A204.1 (cell line): Measurements from ENCODE around the gene ARHGEF12.
A peak's percentile ranks its signal among the peaks of the same experiment; 100 is the strongest.

Experiments used
- FAIRE-seq: peaks from 2 replicates; lab custom pipeline; 2012; peaks lifted over from hg19 to GRCh38; lab: Jason Lieb, UNC

Gene ARHGEF12

DNA sequence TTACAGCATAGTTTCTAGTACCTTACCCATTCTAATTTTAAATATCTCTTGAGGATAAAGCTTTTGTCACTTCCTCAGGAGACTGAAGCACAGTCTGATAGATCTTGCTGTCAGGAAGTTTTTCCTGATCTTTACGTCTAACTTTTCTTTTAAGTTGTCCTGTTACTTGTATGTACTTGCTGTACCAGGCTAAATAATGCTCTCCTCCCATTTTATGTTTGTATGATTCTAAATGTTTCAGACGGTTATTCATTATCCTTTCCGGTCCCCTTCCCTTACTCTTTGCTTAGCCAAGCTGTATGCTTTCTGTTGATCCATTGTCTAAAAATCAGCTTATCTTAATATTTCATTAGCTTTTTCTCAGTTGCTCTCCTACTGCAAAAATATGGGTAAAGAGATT lies 6.0 kb downstream of the ARHGEF12 start:
- no peak for FAIRE-seq

DNA sequence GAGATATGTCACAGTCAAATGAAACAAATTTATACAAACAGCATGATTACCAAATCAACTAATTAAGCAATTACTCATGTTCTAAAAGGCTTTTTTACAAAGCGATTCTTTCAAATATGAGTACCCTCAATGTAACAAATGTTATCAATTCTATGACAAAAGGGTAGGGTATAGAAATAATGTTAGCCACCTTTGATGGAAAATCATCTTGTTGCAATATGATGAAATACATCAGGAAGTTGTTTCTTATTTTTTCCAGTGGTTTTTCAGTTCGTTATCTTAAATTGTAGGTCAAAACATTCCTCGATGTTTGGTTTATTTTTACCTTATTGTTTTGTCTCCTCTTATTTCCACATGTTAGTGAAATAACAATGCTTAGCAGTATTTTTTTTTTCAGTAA lies 6.5 kb downstream of the ARHGEF12 start:
- FAIRE-seq: no peak

DNA sequence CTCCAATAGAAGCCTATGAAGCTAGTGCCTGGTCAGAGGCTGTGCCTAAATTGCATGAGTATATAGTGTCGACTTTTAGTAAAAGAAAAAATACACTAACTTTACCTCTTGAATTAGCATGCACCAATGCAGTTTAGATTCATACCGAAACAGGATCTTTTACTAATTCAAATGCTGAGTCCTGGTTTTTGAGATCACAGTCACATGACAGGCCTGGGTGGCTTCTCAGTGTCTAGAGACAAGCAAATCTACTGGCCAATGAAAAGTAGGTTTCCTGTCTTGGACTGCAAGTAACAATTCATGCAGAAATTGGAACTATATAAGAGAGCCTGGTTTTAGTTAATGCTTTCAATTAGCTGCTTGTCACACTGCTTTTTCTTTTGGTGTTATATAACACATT lies 7.2 kb downstream of the ARHGEF12 start:
- FAIRE-seq: no peak

DNA sequence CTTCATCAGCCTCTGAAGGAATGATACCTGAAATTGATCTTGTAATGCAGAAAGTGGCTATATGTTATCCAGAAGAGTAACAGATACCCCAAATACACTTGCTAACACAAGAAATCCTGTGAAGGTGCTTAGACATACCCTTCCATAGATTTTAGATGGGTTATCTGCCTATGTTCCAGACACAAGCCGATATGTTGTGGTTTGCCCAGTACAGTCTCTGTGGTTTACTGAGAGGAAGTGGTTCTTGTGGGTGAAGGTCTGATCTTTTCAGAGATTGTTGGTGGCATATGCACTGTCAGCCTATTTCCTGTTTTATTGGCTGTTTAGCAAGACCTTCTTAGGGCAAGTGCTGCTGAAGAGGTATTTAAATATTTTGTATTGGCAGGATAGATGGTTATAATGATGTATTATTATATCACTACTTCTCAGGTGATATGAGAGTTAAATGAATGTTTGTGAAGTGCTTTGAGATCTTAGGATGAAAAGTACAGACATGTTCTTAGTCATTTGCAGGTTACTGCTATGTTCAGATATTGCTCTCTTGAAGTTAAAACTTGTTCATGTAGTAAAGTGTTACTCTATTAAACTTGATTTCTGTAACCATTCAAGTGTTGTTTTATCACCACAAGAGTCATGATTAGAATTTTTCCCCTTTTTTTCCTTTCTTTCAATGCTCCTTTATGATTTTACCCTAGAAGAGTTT lies 8.2 kb downstream of the ARHGEF12 start:
- FAIRE-seq: no peak

DNA sequence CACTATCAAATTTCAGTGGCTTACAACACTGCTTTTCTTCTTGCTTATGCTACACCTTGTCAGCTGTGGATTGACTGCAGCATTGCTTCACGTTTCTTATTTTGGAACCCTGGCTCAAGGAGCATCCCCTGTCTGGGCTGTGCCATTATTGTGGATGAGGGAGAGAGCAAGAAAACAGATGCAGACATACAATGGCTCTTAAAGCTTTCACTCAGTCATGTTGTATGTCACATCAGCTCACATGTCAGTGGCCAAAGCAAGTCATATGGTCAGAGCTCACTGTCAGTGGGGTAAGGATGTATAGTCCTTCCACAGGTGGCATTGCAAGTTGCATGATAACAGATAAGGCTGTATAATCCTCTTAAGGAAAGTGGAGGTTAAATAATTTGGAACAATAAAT lies 10.0 kb downstream of the ARHGEF12 start:
- no peak for FAIRE-seq

DNA sequence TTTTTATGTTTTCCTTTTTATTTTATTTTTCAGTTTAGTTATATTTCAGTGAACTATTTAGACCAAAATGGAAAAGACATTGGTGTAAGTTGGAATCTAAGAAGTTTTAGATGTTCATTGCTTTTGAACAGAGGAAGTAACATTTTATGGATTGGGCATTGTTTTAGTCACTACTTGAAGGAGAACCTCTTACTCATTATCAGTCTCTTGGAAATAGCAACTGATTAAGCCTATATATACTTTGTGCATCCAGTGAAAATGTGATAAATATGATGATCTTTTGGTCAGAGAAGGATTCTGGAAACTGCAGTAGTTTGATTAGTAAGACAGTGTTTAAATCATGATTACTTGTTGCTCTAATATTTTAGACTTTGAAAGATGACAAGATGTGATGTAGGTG lies 14.4 kb downstream of the ARHGEF12 start:
- peak; percentile 29 for FAIRE-seq

DNA sequence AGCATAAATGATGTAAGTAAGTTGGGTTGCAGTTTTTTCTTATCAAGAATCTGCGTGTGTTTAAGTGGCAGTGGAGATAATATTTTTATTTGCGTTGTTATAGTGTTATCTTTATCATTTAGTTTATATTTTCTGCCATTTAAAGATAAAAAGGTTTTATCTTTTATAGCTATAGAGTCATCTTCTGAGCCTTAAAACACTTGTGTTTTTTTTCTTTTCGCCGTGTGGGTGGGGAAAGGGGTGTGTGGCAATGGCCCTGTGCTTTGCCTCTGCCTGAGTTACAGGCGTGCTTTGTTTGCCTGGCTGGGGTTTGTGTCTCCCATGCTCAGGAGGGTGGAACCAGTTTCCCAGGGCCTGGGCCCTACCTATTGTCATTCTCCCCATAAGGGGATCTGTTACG lies 16.2 kb downstream of the ARHGEF12 start:
- no peak for FAIRE-seq

DNA sequence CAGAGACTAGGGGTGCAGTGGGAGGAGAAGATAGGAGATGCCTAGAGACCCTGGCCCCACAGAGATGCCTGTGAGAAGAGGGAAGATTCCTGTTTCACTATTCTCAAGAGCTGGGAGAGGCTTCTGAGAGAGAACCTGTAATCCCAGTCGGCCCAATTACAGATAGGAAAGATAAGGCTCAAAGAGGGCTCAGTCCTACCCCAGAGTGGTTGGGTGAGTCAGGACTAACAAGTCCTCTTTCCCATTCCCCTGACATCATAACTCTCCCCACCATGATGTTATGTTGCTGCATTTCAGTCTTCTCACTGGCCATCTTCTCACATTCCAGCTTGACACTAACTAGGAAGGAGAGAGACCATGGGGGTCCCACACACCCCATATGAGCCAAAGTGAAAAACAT lies 17.9 kb downstream of the ARHGEF12 start:
- FAIRE-seq: no peak

DNA sequence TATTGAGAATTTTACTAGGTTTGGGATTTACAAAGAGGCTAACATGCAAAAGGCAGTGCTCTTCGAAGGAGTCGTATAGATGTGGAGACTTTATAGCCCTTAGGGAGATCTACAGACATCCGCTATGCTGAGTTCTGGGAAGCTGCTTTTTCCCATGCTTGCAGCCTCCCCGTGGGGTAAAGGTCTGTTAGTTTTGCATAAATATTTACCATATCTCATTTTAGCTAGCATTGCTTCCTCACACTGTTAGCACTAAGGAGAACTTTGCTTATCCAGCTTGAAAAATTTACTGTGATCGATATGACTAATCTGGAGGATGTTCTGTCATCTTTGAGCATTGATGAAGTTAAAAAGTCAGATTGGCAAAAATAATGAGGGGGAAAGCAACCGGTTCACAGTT lies 18.6 kb downstream of the ARHGEF12 start:
- no peak for FAIRE-seq

DNA sequence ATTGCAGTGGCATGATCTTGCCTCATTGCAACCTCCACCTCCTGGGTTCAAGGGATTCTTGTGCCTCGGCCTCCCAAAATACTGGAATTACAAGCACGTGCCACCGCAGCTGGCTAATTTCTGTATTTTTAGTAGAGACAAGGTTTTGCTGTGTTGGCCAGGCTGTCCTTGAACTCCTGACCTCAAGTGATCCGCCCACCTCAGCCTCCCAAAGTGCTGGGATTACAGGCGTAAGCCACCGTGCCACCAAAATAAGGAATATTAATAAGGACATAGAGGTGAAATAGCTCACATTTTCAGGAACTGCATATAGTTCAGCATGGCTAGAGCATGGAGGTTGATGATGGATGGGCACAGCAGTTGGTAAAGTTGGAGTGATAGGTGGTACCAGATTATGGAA lies 21.4 kb downstream of the ARHGEF12 start:
- FAIRE-seq: no peak

DNA sequence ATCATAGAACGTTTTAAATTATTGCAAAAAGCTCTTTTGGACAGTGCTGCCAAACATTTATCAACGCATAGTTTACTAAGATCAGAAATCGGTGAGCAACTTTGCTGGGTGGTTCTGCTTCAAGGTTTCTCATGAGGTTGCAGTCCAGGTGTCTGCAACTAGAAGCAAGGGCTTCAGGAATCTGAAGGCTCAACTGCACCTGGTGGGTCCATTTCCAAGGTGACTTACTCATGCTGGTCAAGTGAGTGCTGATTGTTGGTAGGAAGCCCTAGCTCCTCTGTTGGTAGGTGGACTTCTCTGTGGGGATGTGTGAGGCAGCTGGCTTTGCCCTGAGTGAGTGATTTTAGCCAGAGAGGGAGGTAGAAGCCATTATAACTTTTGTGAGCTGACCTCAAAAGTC lies 22.5 kb downstream of the ARHGEF12 start:
- no peak for FAIRE-seq

DNA sequence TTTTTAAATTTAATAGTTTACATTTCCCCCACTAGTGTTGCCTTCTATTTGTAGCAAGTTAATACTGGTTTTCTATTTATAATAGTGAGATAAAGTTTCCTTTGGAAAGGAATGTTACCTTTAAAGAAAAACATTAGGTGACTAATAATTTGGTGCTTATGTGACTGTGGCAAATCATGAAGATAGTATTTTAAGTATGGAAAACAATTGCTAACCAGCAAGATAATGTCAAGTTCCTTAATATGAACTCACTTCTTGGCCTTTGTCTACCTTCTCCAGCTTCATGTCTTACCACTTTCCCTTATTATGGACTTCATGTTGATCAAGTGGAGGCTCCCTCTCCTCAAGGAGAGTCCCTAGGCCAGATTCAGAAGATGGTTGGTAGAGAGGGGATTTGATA lies 27.2 kb downstream of the ARHGEF12 start:
- FAIRE-seq: no peak

DNA sequence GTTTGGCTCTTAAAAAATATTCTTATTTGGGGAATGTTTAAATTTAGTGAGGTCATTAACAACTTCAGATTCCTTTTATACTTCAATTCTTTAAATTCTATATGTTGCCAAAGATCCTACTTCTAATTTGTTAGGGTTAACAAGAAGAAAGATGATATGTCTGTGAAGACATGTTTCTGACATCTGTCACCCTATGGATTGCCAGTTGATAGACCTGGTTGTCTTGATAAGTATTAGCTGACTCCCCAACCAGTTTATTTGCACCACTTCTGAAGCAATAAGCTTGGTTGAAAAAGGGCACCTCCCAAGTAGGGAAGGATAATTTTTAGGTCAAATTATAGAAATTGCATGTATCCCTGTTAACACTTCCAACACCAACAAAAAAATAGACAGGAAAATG lies 29.3 kb downstream of the ARHGEF12 start:
- no peak for FAIRE-seq

DNA sequence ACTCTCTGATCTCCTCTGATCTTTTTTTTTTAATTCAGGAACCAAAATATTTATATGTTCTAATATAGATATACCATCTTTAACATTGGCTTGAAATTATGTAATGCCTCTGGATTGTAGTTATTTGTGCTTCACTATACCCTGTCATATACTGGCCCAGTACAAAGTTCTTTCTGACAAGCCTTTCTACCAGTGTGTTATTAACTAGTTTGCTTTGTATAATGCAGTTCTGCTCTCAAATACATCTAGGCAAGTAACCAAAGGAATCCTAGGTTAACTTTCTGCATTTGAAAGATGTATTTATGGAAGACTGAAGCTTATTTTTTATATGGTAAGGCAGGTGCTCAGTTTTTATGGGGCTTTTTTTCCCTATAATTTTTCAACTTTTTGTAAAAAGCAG lies 36.1 kb downstream of the ARHGEF12 start:
- no peak for FAIRE-seq

DNA sequence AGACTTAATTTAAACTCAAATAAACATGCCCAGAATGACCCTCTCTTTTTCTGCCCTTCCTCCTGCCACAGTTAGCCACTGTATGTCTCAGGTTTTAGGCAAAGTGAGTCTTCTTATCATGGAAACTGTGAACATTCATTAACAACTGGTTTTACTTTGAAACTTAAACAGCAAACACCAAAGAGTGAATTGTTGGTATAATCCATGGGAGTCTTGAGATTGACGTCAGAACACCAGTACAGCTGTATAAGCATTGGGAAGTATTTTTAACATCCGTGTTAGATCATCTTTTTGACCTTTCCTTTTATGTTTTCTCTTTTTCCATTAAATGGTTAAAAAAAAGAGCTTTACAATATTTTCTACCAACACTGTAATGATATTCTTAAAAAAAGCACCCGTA lies 38.9 kb downstream of the ARHGEF12 start:
- FAIRE-seq: no peak

DNA sequence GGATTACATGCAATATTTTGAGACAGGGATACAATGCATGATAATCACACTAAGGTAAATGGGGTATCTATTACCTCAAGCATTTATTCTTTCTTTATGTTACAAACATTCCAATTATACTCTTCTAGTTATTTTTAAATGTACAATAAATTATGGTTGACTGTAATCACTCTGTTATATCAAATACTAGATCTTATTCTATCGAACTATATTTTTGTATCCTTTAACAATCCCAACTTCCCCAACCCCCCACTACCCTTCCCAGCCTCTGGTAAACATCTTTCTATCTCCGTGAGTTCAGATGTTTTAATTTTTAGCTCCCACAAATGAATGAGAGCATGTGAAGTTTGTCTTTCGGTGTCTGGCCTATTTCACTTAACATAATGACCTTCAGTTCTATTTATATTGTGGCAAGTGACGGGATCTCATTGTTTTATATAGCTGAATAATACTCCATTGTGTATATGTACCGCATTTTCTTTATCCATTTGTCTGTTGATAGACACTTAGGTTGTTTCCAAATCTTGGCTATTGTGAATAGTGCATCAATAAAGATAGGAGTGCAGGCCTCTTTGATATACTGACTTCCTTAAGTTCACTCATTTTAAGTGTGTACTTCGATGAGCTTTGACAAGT lies 40.5 kb downstream of the ARHGEF12 start:
- no peak for FAIRE-seq

DNA sequence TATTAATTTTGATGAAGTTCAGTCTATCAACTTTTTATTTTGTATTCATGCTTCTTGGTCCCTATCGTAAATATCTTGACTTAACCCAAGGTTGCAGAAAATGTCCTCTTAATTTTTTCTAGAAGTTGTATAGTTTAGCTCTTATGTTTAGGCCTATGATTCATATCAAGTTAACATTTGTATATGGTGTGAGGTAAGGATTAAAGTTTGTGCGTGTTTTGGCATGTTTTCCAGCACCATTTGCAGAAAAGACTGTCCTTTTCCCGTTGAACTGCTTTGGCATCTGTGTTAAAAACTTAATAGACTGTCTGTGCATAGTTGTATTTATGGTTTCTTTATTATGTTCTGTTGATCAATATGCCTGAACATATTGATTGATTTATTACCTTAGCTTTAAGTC lies 42.3 kb downstream of the ARHGEF12 start:
- no peak for FAIRE-seq

DNA sequence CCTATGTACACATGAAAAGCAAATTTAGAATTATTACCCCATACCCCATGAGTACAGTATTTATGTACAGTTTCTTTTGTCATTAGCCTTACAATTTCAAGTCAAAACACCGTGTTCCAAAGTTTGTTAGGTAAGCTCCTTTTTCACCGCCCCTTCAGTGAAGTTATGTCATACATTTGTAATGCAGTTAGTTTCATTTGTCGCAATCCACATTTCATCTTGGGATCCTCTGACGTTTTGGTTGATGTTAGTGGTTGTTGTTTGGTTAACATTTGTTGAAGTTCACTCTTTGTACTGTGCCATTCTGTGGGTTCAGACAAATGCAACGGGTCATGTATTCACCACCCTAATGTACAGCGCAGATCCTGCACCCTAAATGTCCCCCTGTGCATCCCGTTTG lies 45.2 kb downstream of the ARHGEF12 start:
- no peak for FAIRE-seq

DNA sequence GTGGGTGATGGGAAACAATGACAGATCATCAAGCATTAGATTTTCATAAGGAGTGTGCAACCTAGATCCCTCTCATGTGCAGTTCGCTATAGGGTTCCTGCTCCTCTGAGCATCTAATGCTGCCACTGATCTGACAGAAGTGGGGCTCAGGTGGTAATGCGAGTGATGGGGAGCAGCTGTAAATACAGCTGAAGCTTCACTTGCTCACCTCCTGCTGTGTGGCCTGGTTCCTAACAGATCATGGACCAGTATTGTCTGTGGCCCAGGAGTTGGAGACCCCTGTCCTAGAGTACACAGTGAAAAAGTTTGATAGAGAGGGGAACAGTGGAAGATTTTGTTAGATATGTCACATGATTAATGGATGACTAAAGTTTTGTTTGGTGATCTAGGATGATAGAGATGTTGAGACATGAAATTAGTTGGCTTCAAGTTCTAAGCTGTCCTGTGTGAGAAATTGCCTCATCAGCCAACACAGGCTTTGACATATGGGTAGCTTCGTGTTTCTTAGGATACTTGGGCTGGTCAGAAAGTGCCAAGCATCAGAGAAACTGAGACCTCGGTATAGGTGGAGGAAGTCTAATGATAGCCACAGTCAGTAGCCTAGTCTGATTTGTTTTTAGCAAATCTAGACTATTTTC lies 47.4 kb downstream of the ARHGEF12 start:
- no peak for FAIRE-seq

DNA sequence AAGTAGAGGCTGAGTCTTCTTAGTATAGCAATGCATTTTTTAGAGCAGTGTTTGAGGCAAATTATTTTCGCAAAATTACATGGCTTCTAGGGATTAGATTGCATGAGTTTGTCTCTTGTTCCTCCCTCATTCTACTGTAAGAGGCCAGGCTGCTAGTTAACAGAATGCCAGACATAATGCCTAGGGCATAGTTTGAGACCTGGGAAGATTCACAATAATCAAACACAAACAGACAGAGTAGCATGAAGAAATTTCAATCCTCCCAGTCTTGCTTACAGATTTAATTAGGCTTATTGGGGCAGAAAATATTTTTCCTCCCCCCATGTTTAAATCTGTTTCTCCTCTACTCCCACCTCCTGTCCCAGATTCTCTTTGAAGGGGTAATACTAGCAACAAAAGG lies 48.3 kb downstream of the ARHGEF12 start:
- no peak for FAIRE-seq

DNA sequence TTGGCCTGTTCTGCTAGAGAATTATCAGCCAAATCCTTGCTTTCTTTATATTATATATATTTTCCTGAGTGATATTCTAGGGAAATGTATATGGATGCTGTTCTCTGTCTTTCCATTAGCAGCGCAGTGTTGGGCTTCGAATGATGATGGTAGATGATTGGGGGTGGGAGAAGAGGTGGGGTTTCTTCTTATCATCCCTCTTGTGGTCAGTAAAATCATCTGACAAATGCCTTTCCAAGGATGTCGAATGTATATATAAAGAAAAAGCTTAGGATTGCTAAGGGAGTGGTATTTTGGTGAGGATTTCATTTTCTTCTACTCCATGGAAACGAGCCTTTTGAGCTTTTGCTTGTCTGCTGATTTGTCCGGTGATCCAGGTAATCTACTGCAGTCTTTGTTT lies 48.9 kb downstream of the ARHGEF12 start:
- no peak for FAIRE-seq

DNA sequence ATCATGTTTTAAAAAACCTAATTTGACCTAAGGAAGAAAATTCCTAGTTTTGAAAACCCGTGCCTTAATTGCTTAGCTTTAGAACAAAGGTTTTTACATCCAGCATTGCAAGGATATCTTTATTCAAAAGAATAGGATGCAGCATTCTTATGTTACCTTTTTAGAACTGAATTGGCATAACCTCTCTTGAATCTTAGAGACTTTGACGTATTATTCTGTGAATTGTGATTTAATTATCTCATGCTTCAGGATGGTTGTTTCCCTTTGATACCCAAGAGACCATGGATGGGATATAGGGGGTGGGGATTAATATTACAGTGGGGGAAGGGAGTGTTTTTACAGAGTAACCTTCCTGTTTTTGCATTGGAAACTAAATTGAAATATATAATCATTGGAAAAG lies 49.4 kb downstream of the ARHGEF12 start:
- FAIRE-seq: no peak

DNA sequence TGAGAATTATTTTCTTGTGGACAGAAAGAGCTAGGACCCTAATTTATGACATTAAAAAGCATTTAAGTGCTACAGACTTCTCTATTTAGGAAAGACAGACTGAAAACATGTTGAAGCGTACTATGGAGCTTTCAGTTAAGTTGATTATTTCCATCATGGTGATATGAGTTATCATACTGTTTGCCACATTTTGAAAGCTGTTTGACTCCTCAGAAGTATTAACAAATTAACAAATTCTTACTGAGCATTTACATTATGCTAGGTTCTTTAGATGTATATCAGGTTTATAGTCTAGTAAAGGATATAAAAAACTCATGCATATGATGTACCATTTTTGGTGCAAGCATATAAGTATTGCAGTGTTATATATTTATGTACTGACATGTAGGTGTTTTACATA lies 50.1 kb downstream of the ARHGEF12 start:
- no peak for FAIRE-seq

DNA sequence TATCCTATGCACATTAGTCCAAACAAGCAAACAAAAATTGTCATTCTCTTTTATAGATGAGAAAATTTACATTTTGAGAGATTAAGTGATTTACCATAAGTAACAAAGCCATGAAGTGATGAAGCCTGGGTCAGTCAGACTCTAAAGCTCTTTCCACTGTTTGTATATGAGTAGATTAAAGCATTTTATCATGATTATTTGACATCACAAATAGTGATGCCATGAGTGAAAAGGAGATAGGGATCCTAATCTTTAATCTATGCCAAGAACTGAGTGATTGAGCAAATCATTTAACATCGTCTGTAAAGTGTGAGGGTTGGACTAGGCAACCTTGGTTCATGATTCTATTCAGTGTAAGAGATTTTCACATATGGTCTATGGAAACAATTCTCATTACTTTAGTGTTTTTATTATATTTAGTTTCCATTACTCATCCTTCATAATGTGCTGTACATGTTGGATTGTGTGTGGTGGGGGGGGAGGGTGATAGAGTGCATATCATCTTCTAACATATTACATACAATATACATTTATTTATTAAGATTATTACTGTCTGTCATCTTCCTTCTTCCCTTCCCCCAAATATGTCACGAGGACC lies 50.7 kb downstream of the ARHGEF12 start:
- no peak for FAIRE-seq
